Muscle layer of colon (tissue), 2 donors: ENCODE measurements around the gene MYPN.

Experiments used
- H3K27ac ChIP-seq: one replicate; pipeline ENCODE4 v1.7.0; 2013; ENCODE audit warnings: low read depth, mild to moderate bottlenecking, low read length, moderate library complexity
- H3K27me3 ChIP-seq, 2 donors: one replicate each; pipeline ENCODE4 v1.7.0; 2013; ENCODE audit warnings: low read length in 2 of 2, mild to moderate bottlenecking in 2 of 2; ENCODE audit not compliant: insufficient read depth in 2 of 2, control insufficient read depth in 1 of 2
- H3K36me3 ChIP-seq: one replicate; pipeline ENCODE4 v1.7.0; 2013; ENCODE audit warnings: mild to moderate bottlenecking, low read length; ENCODE audit not compliant: insufficient read depth
- H3K4me1 ChIP-seq: one replicate; pipeline ENCODE4 v1.7.0; 2013; ENCODE audit warnings: mild to moderate bottlenecking, low read length; ENCODE audit not compliant: insufficient read depth
- H3K4me3 ChIP-seq, 2 donors: one replicate each; pipeline ENCODE4 v1.7.0; 2013; ENCODE audit warnings: low read length in 2 of 2, low read depth in 1 of 2, mild to moderate bottlenecking in 1 of 2, moderate library complexity in 1 of 2
- H3K9ac ChIP-seq: one replicate; pipeline ENCODE4 v1.7.0; 2013; ENCODE audit warnings: low read length
- H3K9me3 ChIP-seq: one replicate; pipeline ENCODE4 v1.7.0; 2013; ENCODE audit warnings: mild to moderate bottlenecking, low read length
- donor health status: abdominal sarcoma.
- donor health status: Adenocarcinoma of cecum.

The MYPN gene

DNA sequence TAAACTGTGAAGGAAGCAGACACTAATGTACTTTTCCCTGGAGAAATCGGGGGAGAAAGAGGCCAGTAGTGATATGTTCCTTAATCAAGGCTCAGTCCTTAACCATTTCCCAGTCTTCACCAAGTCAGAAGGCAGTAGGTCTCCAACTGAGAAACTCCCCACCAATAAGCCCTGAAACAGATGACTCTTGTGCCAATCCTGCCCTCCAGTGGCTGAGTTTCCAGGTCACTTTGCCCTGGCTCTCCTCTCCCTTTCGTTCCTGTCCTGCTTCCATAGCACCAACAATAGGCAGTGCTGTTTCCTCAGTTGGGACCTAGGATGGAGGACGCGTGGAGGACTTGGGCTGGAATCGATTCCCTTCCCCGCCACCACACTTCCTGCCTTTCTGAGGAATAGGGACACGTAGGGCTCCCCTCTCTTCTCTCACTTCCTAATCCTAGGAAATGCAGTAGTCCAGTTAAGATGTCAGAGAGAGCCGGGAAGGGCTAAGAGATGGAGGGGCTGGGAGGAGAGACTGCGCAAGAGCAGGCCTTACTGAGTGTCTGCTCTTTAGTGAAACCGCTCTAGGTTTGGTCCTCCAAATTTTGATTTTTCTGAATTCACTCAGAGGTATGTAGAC lies 99.2 kb downstream of the MYPN start:
- Histone ChIP-seq H3K4me3 (no peak overlapping the region), H3K27ac (no peak overlapping the region), H3K4me1 (no peaks in the 10 kb centered on the region), H3K9ac (no peak overlapping the region), H3K27me3 (no peaks in the 10 kb centered on the region), H3K36me3 (no peaks in the 10 kb centered on the region), H3K9me3 (no peaks in the 10 kb centered on the region)

DNA sequence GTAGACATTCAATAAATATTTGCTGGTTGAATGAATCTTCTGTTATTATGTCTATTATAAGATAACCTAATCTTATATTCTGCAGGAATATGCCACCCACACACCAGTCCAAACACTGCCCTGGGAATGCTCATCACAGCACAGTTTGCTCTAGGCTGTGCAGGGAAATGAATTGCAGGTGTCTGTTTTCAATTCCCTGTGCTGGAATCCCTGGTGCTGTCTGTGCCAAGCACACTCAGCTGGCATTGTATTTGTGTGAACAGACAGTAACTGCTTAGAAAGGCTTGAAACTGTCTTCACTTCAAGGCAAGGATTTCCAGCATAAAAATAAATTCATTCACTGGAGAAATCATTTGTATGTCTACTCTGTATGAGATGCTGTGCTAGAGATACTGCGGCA lies 102.4 kb downstream of the MYPN start:
- H3K4me1 ChIP-seq = no peaks in the 10 kb centered on the region
- no peak overlapping the region for H3K9ac ChIP-seq
- H3K27ac ChIP-seq = no peak overlapping the region
- H3K9me3 ChIP-seq = no peaks in the 10 kb centered on the region
- no peaks in the 10 kb centered on the region for H3K36me3 ChIP-seq
- no peaks in the 10 kb centered on the region for H3K27me3 ChIP-seq
- no peak overlapping the region for H3K4me3 ChIP-seq

DNA sequence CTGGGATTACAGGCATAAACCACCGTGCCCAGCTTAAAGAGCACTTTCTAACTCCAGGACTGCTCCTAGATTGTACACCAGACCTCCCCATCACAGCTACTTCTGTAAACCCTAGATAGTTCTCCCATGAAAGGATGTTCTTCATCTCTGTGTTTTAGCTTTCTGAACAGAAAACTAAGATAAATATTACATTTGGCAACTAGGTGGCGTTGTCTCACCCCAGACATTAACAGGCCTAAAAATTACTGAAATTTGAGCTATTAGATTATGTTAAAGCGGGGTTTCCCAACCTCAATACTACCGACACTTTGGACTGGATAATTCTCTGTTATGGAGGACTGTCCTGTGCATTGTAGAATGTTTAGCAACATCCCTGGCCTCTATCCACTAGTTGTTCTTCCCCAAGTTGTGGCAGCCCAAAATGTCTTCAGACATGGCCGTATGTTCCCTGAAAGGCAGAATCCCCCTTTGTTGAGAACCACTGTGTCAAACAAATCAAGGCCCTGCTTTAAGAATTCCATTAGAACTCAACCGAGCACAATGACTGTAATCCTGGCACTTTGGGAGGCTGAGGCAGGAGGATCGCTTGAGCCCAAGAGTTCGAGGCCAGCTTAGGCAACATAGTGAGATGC lies 103.5 kb downstream of the MYPN start:
- Histone ChIP-seq H3K27me3 (no peaks in the 10 kb centered on the region), H3K36me3 (no peaks in the 10 kb centered on the region), H3K9ac (no peak overlapping the region)

DNA sequence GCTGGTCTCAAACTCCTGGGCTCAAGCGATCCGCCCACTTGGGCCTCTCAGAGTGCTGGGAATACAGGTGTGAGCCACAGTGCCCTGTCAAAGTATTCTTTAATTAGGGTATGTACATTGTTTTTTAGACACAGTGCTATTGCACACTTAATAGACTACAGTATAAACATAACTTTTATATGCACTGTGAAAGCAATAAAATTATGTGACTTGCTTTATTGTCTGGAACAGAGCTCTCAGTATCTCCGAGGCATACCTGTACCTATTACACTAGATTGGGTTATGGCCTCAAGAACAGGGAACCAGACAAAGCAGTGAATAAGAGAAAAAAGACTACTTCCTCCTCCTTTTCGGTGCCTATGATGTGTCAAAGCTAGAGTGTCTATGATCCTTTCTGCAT lies 109.5 kb downstream of the MYPN start:
- H3K36me3 ChIP-seq = no peaks in the 10 kb centered on the region
- no peak overlapping the region for H3K27ac ChIP-seq
- no peaks in the 10 kb centered on the region for H3K27me3 ChIP-seq
- H3K9me3 ChIP-seq = no peaks in the 10 kb centered on the region
- H3K4me1 ChIP-seq = no peaks in the 10 kb centered on the region
- H3K4me3 ChIP-seq = no peak overlapping the region
- H3K9ac ChIP-seq = no peak overlapping the region

More for the DNA sequence above, 103.5 kb downstream of the MYPN start:
- Histone ChIP-seq H3K4me1 (no peaks in the 10 kb centered on the region), H3K4me3 (no peak overlapping the region), H3K27ac (no peak overlapping the region), H3K9me3 (no peaks in the 10 kb centered on the region)

- no peak overlapping the region for H3K4me3 ChIP-seq
- H3K27me3 ChIP-seq = no peaks in the 10 kb centered on the region
- no peaks in the 10 kb centered on the region for H3K4me1 ChIP-seq
- no peaks in the 10 kb centered on the region for H3K36me3 ChIP-seq
- H3K9ac ChIP-seq = no peak overlapping the region
- H3K27ac ChIP-seq = no peak overlapping the region
- no peaks in the 10 kb centered on the region for H3K9me3 ChIP-seq
Measured at GRCh38 chr10:68221196-68221595, 111.9 kb downstream of the MYPN start.

- H3K27ac ChIP-seq = no peak overlapping the region
- no peaks in the 10 kb centered on the region for H3K27me3 ChIP-seq
- H3K9me3 ChIP-seq = no peaks in the 10 kb centered on the region
- H3K4me1 ChIP-seq = no peaks in the 10 kb centered on the region
- H3K36me3 ChIP-seq = no peaks in the 10 kb centered on the region
- H3K9ac ChIP-seq = no peak overlapping the region
- no peak overlapping the region for H3K4me3 ChIP-seq
Measured at GRCh38 chr10:68222391-68222790, 113.1 kb downstream of the MYPN start.

DNA sequence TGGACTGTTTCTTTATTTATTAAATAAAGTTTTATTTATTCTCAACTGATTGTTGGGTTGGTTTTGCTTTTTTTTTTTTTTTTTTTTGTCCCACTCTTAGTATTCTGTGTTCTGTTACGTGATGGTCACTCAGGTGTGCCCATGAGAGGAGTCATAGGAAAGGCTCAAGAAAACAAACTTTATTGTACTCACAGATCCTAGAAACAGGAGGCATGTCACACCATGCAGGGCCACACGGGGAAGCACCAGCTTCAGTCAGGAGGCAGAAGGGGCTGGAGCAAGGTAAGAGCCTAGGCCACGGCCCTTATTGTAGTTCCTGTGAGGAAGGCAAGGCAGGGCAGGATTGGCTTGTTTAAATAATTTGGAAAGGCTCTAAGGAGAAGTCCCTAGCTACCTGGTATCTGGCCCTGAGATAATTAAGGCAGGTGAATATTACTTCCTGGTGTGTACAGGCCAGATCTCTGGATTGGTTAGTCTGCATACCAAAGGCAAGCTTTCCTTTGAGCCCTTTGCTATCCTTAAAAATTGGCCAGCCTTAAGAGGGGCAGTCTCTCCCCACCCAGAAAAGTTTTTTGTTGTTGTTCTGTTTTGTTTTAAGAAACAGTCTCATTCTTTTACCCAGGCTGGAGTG lies 114.4 kb downstream of the MYPN start:
- Histone ChIP-seq H3K9me3 (no peaks in the 10 kb centered on the region), H3K27ac (no peak overlapping the region), H3K36me3 (no peaks in the 10 kb centered on the region), H3K4me1 (no peaks in the 10 kb centered on the region), H3K4me3 (no peak overlapping the region), H3K27me3 (no peaks in the 10 kb centered on the region), H3K9ac (no peak overlapping the region)

DNA sequence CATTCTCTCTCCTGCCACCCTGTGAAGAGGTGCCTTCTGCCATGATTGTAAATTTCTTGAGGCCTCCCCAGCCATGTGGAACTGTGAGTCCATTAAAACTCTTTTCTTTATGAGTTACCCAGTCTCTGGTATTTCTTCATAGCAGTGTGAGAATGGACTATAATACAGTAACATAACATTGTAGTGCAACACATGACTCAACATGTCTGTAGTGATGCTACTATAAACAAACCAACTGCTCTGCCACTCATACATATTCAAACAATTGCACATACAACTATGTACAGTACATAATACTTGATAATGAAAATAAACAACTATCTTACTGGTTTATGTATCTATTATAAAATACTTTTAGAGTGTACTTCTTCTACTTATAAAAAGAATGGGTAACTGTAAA lies 115.5 kb downstream of the MYPN start:
- H3K4me1 ChIP-seq = no peaks in the 10 kb centered on the region
- H3K9me3 ChIP-seq = no peaks in the 10 kb centered on the region
- no peaks in the 10 kb centered on the region for H3K36me3 ChIP-seq
- no peak overlapping the region for H3K27ac ChIP-seq
- no peak overlapping the region for H3K4me3 ChIP-seq
- H3K9ac ChIP-seq = no peak overlapping the region
- no peaks in the 10 kb centered on the region for H3K27me3 ChIP-seq

- no peaks in the 10 kb centered on the region for H3K36me3 ChIP-seq
- no peak overlapping the region for H3K4me3 ChIP-seq
- peaks cover 4% of the 10 kb centered on the region for H3K4me1 ChIP-seq
- H3K9me3 ChIP-seq = no peaks in the 10 kb centered on the region
- no peak overlapping the region for H3K27ac ChIP-seq
- H3K27me3 ChIP-seq = no peaks in the 10 kb centered on the region
- H3K9ac ChIP-seq = no peak overlapping the region
Measured at GRCh38 chr10:68230268-68230667, 121.0 kb downstream of the MYPN start.

GRCh38 chr10:68231106-68231816 lies 122.0 kb downstream of the MYPN start:
- Histone ChIP-seq H3K27ac (peak overlapping the region; percentile 73), H3K4me3 (peak overlapping the region; percentile 74 to 84), H3K9ac (peak overlapping the region; percentile 68), H3K36me3 (no peaks in the 10 kb centered on the region), H3K9me3 (no peaks in the 10 kb centered on the region), H3K27me3 (no peaks in the 10 kb centered on the region), H3K4me1 (peaks cover 4% of the 10 kb centered on the region)

GRCh38 chr10:68231817-68232251 lies 122.5 kb downstream of the MYPN start, which contains the start of gene ATOH7:
Gene ATOH7 (minus strand): TSS chr10:68232113. CDS start chr10:68231677, 436 bp downstream.
- H3K9me3 ChIP-seq = no peaks in the 10 kb centered on the region
- H3K9ac ChIP-seq = peak within 1 kb of the TSS; percentile 68
- H3K27ac ChIP-seq = peak within 1 kb of the TSS; percentile 73
- H3K27me3 ChIP-seq = no peaks in the 10 kb centered on the region
- peak within 1 kb of the TSS; percentile 74 to 84 for H3K4me3 ChIP-seq
- H3K36me3 ChIP-seq = no peaks in the 10 kb centered on the region
- peaks cover 4% of the 10 kb centered on the region for H3K4me1 ChIP-seq
